Panc1 (cell line): ENCODE data around the gene FARP1.

ENCODE experiments used
- CTCF ChIP-seq: fragments of 450-650 bp; IDR thresholded peaks from 2 replicates; pipeline ENCODE4 v1.5.1; 2017; ENCODE audit warnings: mild to moderate bottlenecking
- POLR2AphosphoS5 ChIP-seq: IDR thresholded peaks from 2 replicates; pipeline ENCODE4 v1.6.1; 2012; ENCODE audit warnings: mild to moderate bottlenecking, low read depth, low read length, moderate library complexity
- SIN3A ChIP-seq: IDR thresholded peaks from 2 replicates; pipeline ENCODE4 v1.6.1; 2012; ENCODE audit warnings: low read depth, mild to moderate bottlenecking, low read length, moderate library complexity, borderline replicate concordance; ENCODE audit not compliant: insufficient read depth
- TCF7L2 ChIP-seq: IDR thresholded peaks from 2 replicates; pipeline ENCODE4 v1.6.1; 2011; ENCODE audit warnings: mild to moderate bottlenecking, low read depth, low read length, inconsistent platforms

GRCh38 chr13:98233127-98233526 is 90.2 kb downstream of the FARP1 start:
- TF ChIP-seq CTCF (no peak), POLR2AphosphoS5 (no peak), SIN3A (no peak), TCF7L2 (no peak)
